K562 (cell line): ENCODE results near the gene FGFRL1. TPM values are rescaled to one million over a fixed set of nuclear protein-coding genes. Genes with fewer than 3 reads are reported as not detected.

Experiments used
- E2F6 ChIP-seq, 2 experiments: IDR thresholded peaks; 2 replicates each; pipeline ENCODE4 v1.6.1; 2011; ENCODE audit warnings: borderline replicate concordance in 1 of 2, control low read depth in 1 of 2, low read depth in 1 of 2, low read length in 1 of 2, mild to moderate bottlenecking in 1 of 2, mixed read lengths in 1 of 2, moderate library complexity in 1 of 2; ENCODE audit not compliant: insufficient read depth in 1 of 2, insufficient read length in 1 of 2, poor library complexity in 1 of 2, severe bottlenecking in 1 of 2; ENCODE audit errors: extremely low read depth in 1 of 2
- KDM5B ChIP-seq: fragments of 200-600 bp; sonication (generic); IDR thresholded peaks from 2 replicates; pipeline ENCODE4 v1.6.1; 2012; ENCODE audit warnings: low read depth, mild to moderate bottlenecking, moderate library complexity, low read length, control low read depth, inconsistent platforms; ENCODE audit not compliant: insufficient replicate concordance
- MAZ ChIP-seq, 2 experiments: fragments of 450-650 bp in 1 of 2; sonication (generic) in 1 of 2; formaldehyde crosslinking; IDR thresholded peaks in 1 of 2; conservative IDR thresholded peaks in 1 of 2; 2 replicates each; pipeline versions ENCODE4 v1.4.0 to v1.5.0; 2020; ENCODE audit warnings: mild to moderate bottlenecking in 1 of 2, missing genetic modification reagents in 1 of 2
- POLR3A ChIP-seq: IDR thresholded peaks from 2 replicates; pipeline ENCODE4 v1.6.1; 2011; ENCODE audit warnings: borderline replicate concordance, mild to moderate bottlenecking, moderate library complexity; ENCODE audit not compliant: insufficient read length, insufficient read depth; ENCODE audit errors: extremely low read depth
- RNF2 ChIP-seq: sonication (generic); IDR thresholded peaks from 2 replicates; pipeline ENCODE4 v1.6.1; 2016
- SUPT5H ChIP-seq: fragments of 450-650 bp; IDR thresholded peaks from 2 replicates; pipeline ENCODE4 v1.6.1; 2016
- U2AF1 ChIP-seq: fragments of 200-400 bp; formaldehyde crosslinking; optimal IDR thresholded peaks from 2 replicates; pipeline ENCODE3; 2017; ENCODE audit warnings: mild to moderate bottlenecking, low read depth, low read length, moderate library complexity
- ZFP30 ChIP-seq: fragments of 250-450 bp; sonication (Bioruptor Pico); IDR thresholded peaks from 2 replicates; pipeline ENCODE4 v1.8.0; 2022; ENCODE audit warnings: moderate library complexity, mild to moderate bottlenecking, inconsistent platforms, borderline replicate concordance
- ZNF212 ChIP-seq: fragments of 450-650 bp; formaldehyde crosslinking; IDR thresholded peaks from 2 replicates; pipeline ENCODE4 v1.4.0; 2020; ENCODE audit warnings: mild to moderate bottlenecking
- ZNF239 ChIP-seq: fragments of 250-450 bp; sonication (Bioruptor Pico); IDR thresholded peaks from 2 replicates; pipeline ENCODE4 v1.4.0; 2020; ENCODE audit warnings: mild to moderate bottlenecking
- ZNF316 ChIP-seq: fragments of 450-650 bp; IDR thresholded peaks from 2 replicates; pipeline ENCODE4 v1.6.1; 2016
- ZNF398 ChIP-seq: fragments of 250-450 bp; sonication (Bioruptor Pico); IDR thresholded peaks from 2 replicates; pipeline ENCODE4 v1.8.0; 2021; ENCODE audit warnings: moderate library complexity, mild to moderate bottlenecking, inconsistent platforms
- ZNF41 ChIP-seq: fragments of 250-450 bp; sonication (Bioruptor Pico); conservative IDR thresholded peaks from 2 replicates; pipeline ENCODE4 v1.4.0; 2020; ENCODE audit warnings: mild to moderate bottlenecking
- ZNF592 ChIP-seq: fragments of 450-650 bp; IDR thresholded peaks from 2 replicates; pipeline ENCODE4 v1.6.1; 2017; ENCODE audit warnings: antibody characterized with exemption, mild to moderate bottlenecking
- ZNF695 ChIP-seq: fragments of 450-650 bp; formaldehyde crosslinking; IDR thresholded peaks from 2 replicates; pipeline ENCODE4 v1.4.0; 2020; ENCODE audit warnings: mild to moderate bottlenecking, moderate library complexity
- polyA plus RNA-seq, 8 experiments: library from polyadenylated mRNA; depleted of rRNA in 4 of 8; stranded (reverse) in 5 of 8; unstranded in 3 of 8; fragments of >200 nt; fragmentation: Nextera tagmentation in 2 of 8; fragmentation: Illumina TruSeq in 1 of 8; extraction: Ambion mirVana in 2 of 8; extraction: Trizol in 1 of 8; gene quantifications; 2 replicates each; pipeline versions ENCODE4 v1.2.1 to v1.2.3, GENCODE V29; 2011 to 2014; ENCODE audit warnings: inconsistent platforms in 1 of 8, missing spikeins in 1 of 8
- total RNA-seq, 7 experiments: library from RNA; depleted of rRNA in 6 of 7; stranded (reverse); fragments of >200 nt in 6 of 7; fragmentation: Illumina TruSeq in 2 of 7; extraction: Trizol in 2 of 7; gene quantifications; 2 replicates each; pipeline versions ENCODE4 v1.2.1 to v1.2.3, GENCODE V29; 2011 to 2021; ENCODE audit warnings: low replicate concordance in 1 of 7
- TF ChIP-seq, protein P1 (sequence below): sonication (generic); formaldehyde crosslinking; IDR thresholded peaks from 2 replicates; pipeline ENCODE4 v1.8.1; 2023; ENCODE audit warnings: mild to moderate bottlenecking, missing genetic modification reagents, moderate library complexity
- TF ChIP-seq, protein P2 (sequence below): fragments of 250-450 bp; sonication (Bioruptor Pico); IDR thresholded peaks from 2 replicates; pipeline ENCODE4 v1.8.0; 2021; ENCODE audit warnings: borderline replicate concordance, mild to moderate bottlenecking, moderate library complexity; ENCODE audit not compliant: poor library complexity, severe bottlenecking

Gene FGFRL1
- total and polyA plus RNA-seq, 9 of the 15 experiments (the other 6 are each of a cell fraction or from before 2014, with no cell fraction given), result 0.34 to 49.9 (median 14.6) TPM

DNA sequence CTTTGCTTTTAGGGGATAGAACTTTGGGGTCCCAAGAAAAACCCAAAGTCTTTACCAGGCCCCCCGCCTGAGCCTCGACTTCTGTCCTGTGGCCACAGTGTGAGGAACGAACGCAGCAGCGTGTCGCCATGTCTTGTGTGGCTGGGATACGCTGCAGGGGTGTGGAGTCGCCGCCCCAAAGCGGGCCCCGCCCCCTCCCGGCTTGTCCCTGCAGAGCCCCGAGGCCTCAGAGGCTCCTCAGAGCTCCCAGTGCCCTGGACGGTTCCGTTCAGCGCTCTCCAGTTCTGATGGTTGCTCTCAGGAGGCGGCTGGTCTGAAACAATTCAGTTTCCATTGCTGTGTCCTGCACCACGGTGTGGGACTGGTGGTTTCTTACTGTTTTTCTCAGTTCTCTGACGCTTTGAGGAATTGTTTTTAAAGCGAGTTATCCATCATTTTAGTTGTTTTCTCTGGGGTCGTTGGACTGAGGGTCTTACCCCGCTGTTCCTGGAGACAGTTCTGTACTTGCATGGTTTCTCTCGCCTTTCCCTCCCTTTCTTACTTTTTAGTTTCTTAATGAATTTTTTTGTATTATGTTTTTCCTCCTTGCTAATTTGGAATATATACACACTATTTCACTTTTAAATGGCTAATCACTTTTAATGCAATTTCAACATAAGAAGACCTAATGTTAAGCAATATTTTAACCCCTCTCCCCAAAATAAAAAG, 26.1 kb upstream of the FGFRL1 start (continued):
- TF ChIP-seq ZNF41 (CRISPR knock-in tag), result no peak
- peak; percentile 94 for TF ChIP-seq ZNF316
- no peak for TF ChIP-seq ZNF212
- no peak for TF ChIP-seq ZFP30 (CRISPR knock-in tag)
- TF ChIP-seq RNF2, result peak; percentile 28; the same call in 1 of the 2 replicates
- TF ChIP-seq SUPT5H, result peak; percentile 55
- peak; percentile 56 to 67 for TF ChIP-seq E2F6 (IDR thresholded peaks at IDR 0.05; ENCODE audit: borderline replicate concordance in 1 of 2, extremely low read depth in 1 of 2, insufficient read depth in 1 of 2, insufficient read length in 1 of 2, low read depth in 1 of 2, low read length in 1 of 2, poor library complexity in 1 of 2, severe bottlenecking in 1 of 2)
- TF ChIP-seq ZNF239 (CRISPR knock-in tag), result no peak
- no peak for TF ChIP-seq ZNF398
- TF ChIP-seq MAZ (CRISPR knock-in tag; conservative IDR thresholded peaks at IDR 0.05 in 1 of 2, IDR thresholded peaks at IDR 0.05 in 1 of 2), result peak in 1 of 2 experiments; percentile 79; a peak in 2 of 4 replicates
- TF ChIP-seq, protein P1, sequence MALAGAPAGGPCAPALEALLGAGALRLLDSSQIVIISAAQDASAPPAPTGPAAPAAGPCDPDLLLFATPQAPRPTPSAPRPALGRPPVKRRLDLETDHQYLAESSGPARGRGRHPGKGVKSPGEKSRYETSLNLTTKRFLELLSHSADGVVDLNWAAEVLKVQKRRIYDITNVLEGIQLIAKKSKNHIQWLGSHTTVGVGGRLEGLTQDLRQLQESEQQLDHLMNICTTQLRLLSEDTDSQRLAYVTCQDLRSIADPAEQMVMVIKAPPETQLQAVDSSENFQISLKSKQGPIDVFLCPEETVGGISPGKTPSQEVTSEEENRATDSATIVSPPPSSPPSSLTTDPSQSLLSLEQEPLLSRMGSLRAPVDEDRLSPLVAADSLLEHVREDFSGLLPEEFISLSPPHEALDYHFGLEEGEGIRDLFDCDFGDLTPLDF (CRISPR knock-in tag), result no peak
- no peak for TF ChIP-seq ZNF695 (CRISPR knock-in tag)
- TF ChIP-seq POLR3A, result peak; percentile 4
- TF ChIP-seq KDM5B, result peak; percentile 66
- TF ChIP-seq ZNF592, result peak; percentile 54; the same call in 1 of the 2 replicates
- TF ChIP-seq, protein P2, sequence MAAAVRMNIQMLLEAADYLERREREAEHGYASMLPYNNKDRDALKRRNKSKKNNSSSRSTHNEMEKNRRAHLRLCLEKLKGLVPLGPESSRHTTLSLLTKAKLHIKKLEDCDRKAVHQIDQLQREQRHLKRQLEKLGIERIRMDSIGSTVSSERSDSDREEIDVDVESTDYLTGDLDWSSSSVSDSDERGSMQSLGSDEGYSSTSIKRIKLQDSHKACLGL (CRISPR knock-in tag), result no peak
- TF ChIP-seq U2AF1, result no peak
